Transverse colon (tissue), 4 donors: ENCODE results near the gene FMNL3. TPM values are rescaled to one million over a fixed set of nuclear protein-coding genes. Genes with fewer than 3 reads are reported as not detected.

Source experiments
- DNase-seq: peaks from one replicate; pipeline ENCODE4 v3.0.0-alpha.2; 2019
- H3K27ac ChIP-seq, 4 donors: fragments of 200-600 bp; sonication (generic); 2 replicates each; pipeline ENCODE4 v1.5.1; 2016 to 2018; ENCODE audit warnings: inconsistent platforms in 4 of 4
- H3K27me3 ChIP-seq: fragments of 200-600 bp; sonication (generic); 2 replicates; pipeline ENCODE4 v1.5.1; 2017; ENCODE audit warnings: inconsistent platforms
- H3K36me3 ChIP-seq, 4 donors: fragments of 200-600 bp; sonication (generic); 2 replicates each; pipeline ENCODE4 v1.5.1; 2017 to 2019; ENCODE audit warnings: inconsistent platforms in 4 of 4
- H3K4me1 ChIP-seq, 4 donors: fragments of 200-600 bp; sonication (generic); 2 replicates each; pipeline ENCODE4 v1.5.1; 2017 to 2020; ENCODE audit warnings: inconsistent platforms in 4 of 4
- H3K4me3 ChIP-seq, 4 donors: fragments of 200-600 bp; sonication (generic); 1 replicate in 1 of 4; 2 replicates in 3 of 4; pipeline versions ENCODE4 v1.5.1 to v1.6.1; 2017 to 2019; ENCODE audit warnings: inconsistent platforms in 4 of 4
- H3K9me3 ChIP-seq, 2 donors: fragments of 200-600 bp; sonication (generic); 2 replicates each; pipeline ENCODE4 v1.5.1; 2017 to 2019; ENCODE audit warnings: inconsistent platforms in 2 of 2
- CTCF ChIP-seq, 5 experiments: fragments of 200-600 bp in 3 of 5; fragments of 450-650 bp in 2 of 5; sonication (generic) in 3 of 5; IDR thresholded peaks; 1 replicate in 2 of 5; 2 replicates in 3 of 5; pipeline ENCODE4 v1.5.1; 2016 to 2017; ENCODE audit warnings: antibody characterized with exemption in 5 of 5, inconsistent platforms in 3 of 5, mild to moderate bottlenecking in 2 of 5, moderate library complexity in 1 of 5
- EP300 ChIP-seq: sonication (generic); formaldehyde crosslinking; IDR thresholded peaks from one replicate; pipeline ENCODE4 v1.6.1; 2017; ENCODE audit warnings: antibody characterized with exemption, low read depth
- POLR2A ChIP-seq: fragments of 450-650 bp; IDR thresholded peaks from one replicate; pipeline ENCODE4 v1.6.1; 2016; ENCODE audit warnings: antibody characterized with exemption, mild to moderate bottlenecking, moderate library complexity
- POLR2AphosphoS5 ChIP-seq, 3 donors: sonication (generic); formaldehyde crosslinking; IDR thresholded peaks; one replicate each; pipeline ENCODE4 v1.6.1; 2016; ENCODE audit warnings: antibody characterized with exemption in 3 of 3
- WGBS, 2 donors: methylation state at CpG; one replicate each; pipeline ENCODE4 v1.1.5; 2018; ENCODE audit warnings: low coverage in 1 of 2; 5-methylcytosine and 5-hydroxymethylcytosine counted together
- in situ Hi-C, 4 donors: fragments of 200-750 bp; cut with MboI; loops; one replicate each; pipeline versions ENCODE4 v1.15.0 to v1.15.1; 2017; ENCODE audit warnings: low sequenced_read_pairs in 3 of 4, low pct_ligation_motif_present in 1 of 4, low pct_unique_long_range_greater_than_20kb in 1 of 4
- intact Hi-C: fragments of 100-400 bp; cut with DNase I; formaldehyde crosslinking; loops from one replicate; pipeline ENCODE4 v1.15.1; 2023; ENCODE audit warnings: low total_unique reads
- total RNA-seq, 4 donors: library from RNA; depleted of rRNA; stranded (reverse); fragments of >200 nt; gene quantifications; one replicate each; pipeline ENCODE4 v1.1.0, GENCODE V29; 2016

FMNL3 gene
- total RNA-seq, 4 donors from 2014 or later: 5.3 to 16.5 (median 8.2) TPM

GRCh38 chr12:49632986-49633702 is 74.1 kb downstream of the FMNL3 start:
- Histone ChIP-seq H3K27me3 (no peaks in the 10 kb centered on the region), H3K4me3 (no peak overlapping the region), H3K9me3 (no peaks in the 10 kb centered on the region), H3K36me3 (no peaks in the 10 kb centered on the region), H3K4me1 (peaks cover 0 to 10% (median 8%) of the 10 kb centered on the region in 4 donors), H3K27ac (no peak overlapping the region)
- in situ Hi-C loops: no loop called here
- intact Hi-C loops: no loop called here
- TF ChIP-seq POLR2AphosphoS5 (IDR thresholded peaks at IDR 0.05) (no peak), POLR2A (no peak), CTCF (IDR thresholded peaks at IDR 0.05) (no peak), EP300 (no peak)
- 93% methylated on average over 8 of the region's 8 CpGs; no CpG with 5 or more reads in 1 of the 2 donors for WGBS, 2 donors
- no peak for DNase-seq

GRCh38 chr12:49632401-49632800 is 74.8 kb downstream of the FMNL3 start:
- no peak overlapping the region for H3K27ac ChIP-seq
- intact Hi-C loops (no loop called here), in situ Hi-C loops (no loop called here)
- no peaks in the 10 kb centered on the region for H3K27me3 ChIP-seq
- peaks cover 0 to 10% (median 7%) of the 10 kb centered on the region in 4 donors for H3K4me1 ChIP-seq
- H3K4me3 ChIP-seq: no peak overlapping the region
- no peaks in the 10 kb centered on the region for H3K36me3 ChIP-seq
- whole genome bisulfite sequencing, 2 donors: 97 to 100% methylated on average over 1 to 8 of the region's 9 CpGs
- H3K9me3 ChIP-seq: no peaks in the 10 kb centered on the region
- no peak for DNase-seq
- TF ChIP-seq POLR2AphosphoS5 (IDR thresholded peaks at IDR 0.05) (no peak), CTCF (IDR thresholded peaks at IDR 0.05) (no peak), POLR2A (no peak), EP300 (no peak)

GRCh38 chr12:49631336-49631907 is 75.8 kb downstream of the FMNL3 start:
- intact Hi-C loops: no loop called here
- TF ChIP-seq CTCF (IDR thresholded peaks at IDR 0.05) (no peak), POLR2A (no peak), POLR2AphosphoS5 (IDR thresholded peaks at IDR 0.05) (no peak), EP300 (no peak)

GRCh38 chr12:49627752-49628360 is 79.3 kb downstream of the FMNL3 start:
- Histone ChIP-seq H3K36me3 (no peaks in the 10 kb centered on the region), H3K9me3 (no peaks in the 10 kb centered on the region), H3K4me3 (no peak overlapping the region), H3K27ac (no peak overlapping the region), H3K27me3 (no peaks in the 10 kb centered on the region), H3K4me1 (peaks cover 0 to 8% (median 3%) of the 10 kb centered on the region in 4 donors)
- intact Hi-C loops: no loop called here
- no peak for TF ChIP-seq EP300
- no peak for TF ChIP-seq POLR2AphosphoS5 (IDR thresholded peaks at IDR 0.05)
- TF ChIP-seq POLR2A: no peak
- no peak for TF ChIP-seq CTCF (IDR thresholded peaks at IDR 0.05)
- DNase-seq: no peak
- in situ Hi-C loops: no loop called here
- WGBS, 2 donors: 33 to 85% methylated on average over 1 to 3 of the region's 3 CpGs

More at GRCh38 chr12:49631336-49631907, 75.8 kb downstream of the FMNL3 start:
- Histone ChIP-seq H3K4me1 (peaks cover 0 to 1% (median under 1%) of the 10 kb centered on the region in 4 donors), H3K4me3 (no peak overlapping the region), H3K36me3 (no peaks in the 10 kb centered on the region), H3K27ac (no peak overlapping the region), H3K9me3 (no peaks in the 10 kb centered on the region), H3K27me3 (no peaks in the 10 kb centered on the region)
- WGBS, 2 donors: 88% methylated on average over 6 of the region's 6 CpGs; no CpG with 5 or more reads in 1 of the 2 donors
- in situ Hi-C loops: no loop called here
- no peak for DNase-seq
